GM12875 (cell line): ENCODE data around the gene HENMT1.

Experiments used
- H3K4me3 ChIP-seq: one replicate; pipeline ENCODE4 v1.5.1; 2011; ENCODE audit warnings: low read depth, low read length, control low read depth
- TF ChIP-seq, protein P1 (sequence below): IDR thresholded peaks from 2 replicates; pipeline ENCODE4 v1.5.1; 2011; ENCODE audit warnings: low read depth, mild to moderate bottlenecking, control low read depth, inconsistent platforms, low read length, moderate library complexity, borderline replicate concordance; ENCODE audit not compliant: insufficient read depth

Gene HENMT1

DNA sequence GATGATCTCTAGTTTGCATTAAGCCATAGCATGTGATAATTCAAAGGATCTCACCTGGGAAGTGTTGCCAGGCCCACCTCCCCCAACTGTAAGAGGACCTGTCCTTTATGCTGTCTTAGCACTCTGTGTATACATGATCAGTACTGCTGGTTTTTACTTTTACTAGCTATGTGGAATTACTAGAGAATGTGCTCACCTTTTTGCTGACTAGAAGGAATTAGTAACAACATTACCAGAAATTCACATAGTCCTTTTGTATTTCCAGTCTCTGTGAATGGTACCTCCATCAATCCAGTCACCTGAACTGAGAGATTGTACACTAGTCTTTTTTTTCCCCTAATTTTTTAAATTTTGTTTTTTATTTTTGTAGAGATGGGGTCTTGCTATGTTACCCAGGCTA, 54.4 kb downstream of the HENMT1 start:
- TF ChIP-seq, protein P1, sequence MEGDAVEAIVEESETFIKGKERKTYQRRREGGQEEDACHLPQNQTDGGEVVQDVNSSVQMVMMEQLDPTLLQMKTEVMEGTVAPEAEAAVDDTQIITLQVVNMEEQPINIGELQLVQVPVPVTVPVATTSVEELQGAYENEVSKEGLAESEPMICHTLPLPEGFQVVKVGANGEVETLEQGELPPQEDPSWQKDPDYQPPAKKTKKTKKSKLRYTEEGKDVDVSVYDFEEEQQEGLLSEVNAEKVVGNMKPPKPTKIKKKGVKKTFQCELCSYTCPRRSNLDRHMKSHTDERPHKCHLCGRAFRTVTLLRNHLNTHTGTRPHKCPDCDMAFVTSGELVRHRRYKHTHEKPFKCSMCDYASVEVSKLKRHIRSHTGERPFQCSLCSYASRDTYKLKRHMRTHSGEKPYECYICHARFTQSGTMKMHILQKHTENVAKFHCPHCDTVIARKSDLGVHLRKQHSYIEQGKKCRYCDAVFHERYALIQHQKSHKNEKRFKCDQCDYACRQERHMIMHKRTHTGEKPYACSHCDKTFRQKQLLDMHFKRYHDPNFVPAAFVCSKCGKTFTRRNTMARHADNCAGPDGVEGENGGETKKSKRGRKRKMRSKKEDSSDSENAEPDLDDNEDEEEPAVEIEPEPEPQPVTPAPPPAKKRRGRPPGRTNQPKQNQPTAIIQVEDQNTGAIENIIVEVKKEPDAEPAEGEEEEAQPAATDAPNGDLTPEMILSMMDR = no peak
- no peak overlapping the region for H3K4me3 ChIP-seq

DNA sequence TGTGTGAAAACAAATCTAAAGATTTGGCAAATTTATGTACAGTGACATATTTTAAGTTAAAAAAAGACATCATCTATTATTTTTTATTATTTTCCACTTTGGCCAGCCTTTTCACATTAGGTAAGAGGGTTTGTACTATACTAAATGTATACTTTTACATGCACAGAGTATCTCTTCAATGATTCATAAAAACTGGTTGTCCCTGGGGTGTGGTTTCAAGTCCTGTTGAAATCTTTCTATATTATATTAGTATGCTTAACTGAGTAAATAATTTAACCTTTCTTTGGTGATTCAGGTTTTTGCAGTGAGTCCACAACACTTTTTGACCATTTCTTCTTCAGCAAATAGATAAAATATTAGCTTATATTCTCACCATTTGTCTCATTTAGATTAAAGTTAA, 55.3 kb downstream of the HENMT1 start:
- TF ChIP-seq, protein P1 = no peak
- H3K4me3 ChIP-seq = no peak overlapping the region

- no peak overlapping the region for H3K4me3 ChIP-seq
- TF ChIP-seq, protein P1 = no peak
Observed at GRCh38 chr1:108601708-108602410, 59.0 kb downstream of the HENMT1 start.

- TF ChIP-seq, protein P1 = no peak
- H3K4me3 ChIP-seq = no peak overlapping the region
Observed at GRCh38 chr1:108600504-108600903, 60.4 kb downstream of the HENMT1 start.

DNA sequence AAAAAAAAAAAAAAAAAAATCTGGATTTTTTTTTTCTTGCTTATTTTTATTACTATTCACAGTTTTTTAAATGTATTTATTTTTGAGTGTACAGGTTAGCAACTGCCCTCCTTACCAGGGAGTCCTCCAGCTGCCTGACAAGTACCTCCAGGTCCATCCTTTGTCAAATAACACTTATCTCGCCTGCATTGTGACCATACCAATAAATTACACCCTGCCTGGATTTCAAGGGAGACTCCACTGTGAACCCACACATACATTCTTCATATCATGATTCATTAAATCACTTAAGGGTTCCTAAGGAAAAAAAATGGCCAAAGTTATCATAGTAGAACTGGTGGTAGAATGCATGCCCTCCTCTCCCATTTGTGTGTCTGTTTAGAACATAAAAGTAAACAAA, 62.6 kb downstream of the HENMT1 start:
- TF ChIP-seq, protein P1 = no peak
- H3K4me3 ChIP-seq = no peak overlapping the region
